ENCODE data around the gene PON2. TPM values are rescaled to one million over a fixed set of nuclear protein-coding genes. Genes with fewer than 3 reads are reported as not detected.

The PON2 gene
- total RNA-seq, 2 experiments from 2014 or later: not detected

GRCh38 chr7:95357623-95358022 lies 77.2 kb downstream of the PON2 start:
- H4K20me1 ChIP-seq (ENCODE audit: insufficient read depth, low read length): no peaks in the 10 kb centered on the region
- no peaks in the 10 kb centered on the region for H3K4me1 ChIP-seq (ENCODE audit: insufficient read depth, low read length, poor library complexity, severe bottlenecking)
- no peaks in the 10 kb centered on the region for H3K36me3 ChIP-seq (ENCODE audit: insufficient read depth, low read length)
- H3K79me2 ChIP-seq (ENCODE audit: insufficient read depth, low read depth, low read length): no peaks in the 10 kb centered on the region
- no peak overlapping the region for H3K4me2 ChIP-seq (ENCODE audit: low read length)
- DNase-seq (ENCODE audit: low spot score): no peak
- H3K27ac ChIP-seq (ENCODE audit: low read depth, low read length, poor library complexity, severe bottlenecking): no peak overlapping the region
- intact Hi-C loops (cut with micrococcal nuclease; ENCODE audit: unreplicated experiment): no loop called here
- CTCF ChIA-PET (ENCODE audit: unreplicated experiment): no interaction called here
- H3K9me3 ChIP-seq (ENCODE audit: low read length): no peaks in the 10 kb centered on the region
- H3K4me3 ChIP-seq (ENCODE audit: low read depth, low read length, poor library complexity, severe bottlenecking): no peak overlapping the region
- no peaks in the 10 kb centered on the region for H3K9me2 ChIP-seq (ENCODE audit: insufficient read depth, low read length)
- H2AFZ ChIP-seq (ENCODE audit: low read length): no peak overlapping the region
- POLR2A ChIA-PET: no interaction called here
- BruUV-seq (replicated peaks): no TSS peak
- TF ChIP-seq EZH2phosphoT487 (IDR thresholded peaks at IDR 0.05; ENCODE audit: borderline replicate concordance, low read depth, low read length): no peak

Other genes starting within 250 kb of the PON2 start
- gene PON1, start 110.5 kb downstream of the PON2 start, total RNA-seq (2014; rRNA removed; shearing (Covaris generic)): not detected in 2 replicates
- not detected in 2 replicates for gene PON1, start 110.5 kb downstream of the PON2 start, total RNA-seq (2022)
- not detected in 2 replicates for gene PON3, start 38.7 kb downstream of the PON2 start, total RNA-seq (2014; rRNA removed; shearing (Covaris generic))
- not detected in 2 replicates for gene PON3, start 38.7 kb downstream of the PON2 start, total RNA-seq (2022)
- gene ASB4, start 50.9 kb upstream of the PON2 start, total RNA-seq (2014; rRNA removed; shearing (Covaris generic)): not detected in 2 replicates
- gene ASB4, start 50.9 kb upstream of the PON2 start, total RNA-seq (2022): not detected in 2 replicates
- not detected in 2 replicates for gene PDK4, start 161.5 kb upstream of the PON2 start, total RNA-seq (2014; rRNA removed; shearing (Covaris generic))
- gene PDK4, start 161.5 kb upstream of the PON2 start, total RNA-seq (2022): not detected in 2 replicates